GM19240 (cell line): ENCODE data around the gene SIK2.
"Not testable (repeated sequence)": the region's sequence is repeated elsewhere in the genome, so short reads cannot be mapped to it uniquely, and the experiment has no call there.

Experiments
- DNase-seq: peaks from one replicate; pipeline ENCODE4 v3.0.0; 2011; ENCODE audit warnings: low spot score; ENCODE audit not compliant: insufficient read length

SIK2 gene

DNA sequence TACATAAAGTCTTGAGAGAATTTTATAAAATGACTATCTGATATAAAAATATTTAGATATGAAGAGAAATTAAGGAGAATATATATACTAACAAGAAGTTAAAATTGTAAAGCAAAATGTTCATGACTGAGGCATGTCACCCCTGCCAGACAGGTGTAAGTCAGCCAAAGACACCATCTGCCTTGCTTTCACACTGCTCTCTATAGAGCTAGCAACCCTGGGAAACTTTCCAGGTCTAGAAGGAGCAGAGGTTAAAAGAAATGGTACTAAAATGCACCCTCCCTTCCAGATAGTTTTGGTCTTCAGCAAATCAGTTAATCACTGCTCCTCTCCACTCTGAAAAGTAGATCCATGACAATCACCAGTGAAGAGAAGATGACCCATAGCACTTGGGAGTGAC, 147.4 kb downstream of the SIK2 start:
- no peak for DNase-seq

DNA sequence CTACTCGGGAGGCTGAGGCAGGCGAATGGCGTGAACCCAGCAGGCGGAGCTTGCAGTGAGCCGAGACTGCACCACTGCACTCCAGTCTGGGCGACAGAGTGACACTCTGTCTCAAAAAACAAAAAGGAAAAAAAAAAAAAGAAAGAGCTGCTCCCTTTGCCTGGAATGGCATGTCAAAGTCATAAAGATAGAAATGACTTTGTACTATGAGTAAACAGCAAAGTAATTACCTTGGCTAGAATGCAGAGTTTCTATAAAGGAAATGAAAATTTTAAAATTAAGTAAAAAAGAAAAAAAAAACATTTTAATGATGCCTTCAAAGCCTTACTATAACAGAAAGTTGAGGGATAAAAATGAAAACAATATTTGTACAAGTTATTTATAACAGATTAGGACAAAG, 153.8 kb downstream of the SIK2 start:
- DNase-seq: no peak

DNA sequence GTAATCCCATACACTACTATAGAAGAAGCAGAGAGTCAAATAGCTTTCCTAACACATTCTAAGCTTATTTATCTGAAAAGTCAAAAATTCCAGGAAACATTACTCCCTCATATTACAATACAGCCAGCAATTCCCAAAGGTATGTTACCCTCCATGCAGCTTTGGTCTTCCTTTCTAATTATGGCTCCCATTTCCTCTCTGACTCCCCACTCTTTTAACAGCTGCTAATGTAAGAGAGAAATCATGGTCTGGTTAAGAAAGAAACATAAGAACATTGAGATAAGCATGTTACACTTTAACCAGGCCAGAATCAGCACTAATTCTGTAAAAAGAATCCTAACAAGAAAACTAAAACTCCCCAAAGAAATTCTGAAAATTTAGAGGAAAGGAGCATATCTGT, 157.1 kb downstream of the SIK2 start:
- DNase-seq: no peak

DNA sequence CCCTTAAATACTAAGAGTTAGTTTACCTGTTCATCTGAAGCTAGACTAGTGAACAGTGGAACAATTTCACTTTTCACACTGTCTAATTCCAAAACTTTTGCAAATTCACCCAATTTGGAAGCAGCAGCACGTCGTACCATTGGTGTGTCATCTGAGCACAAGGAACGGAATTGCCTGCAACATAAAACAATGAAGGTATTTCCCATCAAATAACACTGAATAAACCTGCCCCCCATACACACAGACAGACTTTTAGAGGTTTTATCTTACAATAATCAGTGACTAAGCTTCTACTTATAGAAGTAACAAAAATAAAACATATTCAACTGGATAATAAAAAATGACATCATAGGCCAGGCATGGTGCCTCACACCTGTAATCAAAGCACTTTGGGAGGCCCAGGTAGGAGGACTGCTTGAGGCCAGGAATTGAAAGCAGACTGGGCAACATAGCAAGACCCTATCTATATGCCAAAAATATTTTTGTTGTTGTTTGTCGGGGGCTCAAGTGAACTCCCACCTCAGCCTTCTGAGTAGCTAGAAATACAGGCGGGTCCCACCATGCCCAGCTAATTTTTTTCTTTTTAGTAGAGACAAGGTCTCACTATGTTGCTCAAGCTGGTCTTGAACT, 157.6 kb downstream of the SIK2 start:
- DNase-seq: no peak

DNA sequence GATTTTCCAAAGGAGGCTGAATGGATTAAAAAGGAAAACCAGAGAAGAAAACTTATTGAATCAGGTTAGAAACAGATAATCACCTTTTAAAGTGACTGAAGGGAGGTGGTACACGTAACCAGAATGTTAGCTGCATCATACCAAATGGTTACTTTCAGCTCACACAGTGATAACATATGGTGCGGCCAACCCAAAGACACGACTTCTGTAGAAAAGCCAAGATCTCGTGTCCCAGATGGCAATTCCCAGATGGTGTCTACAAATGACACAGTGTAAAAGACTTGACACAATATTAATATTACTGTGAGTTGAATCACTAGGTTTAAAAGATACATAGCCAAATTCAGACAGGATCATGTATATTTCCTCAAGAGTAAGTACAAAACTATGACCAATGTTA, 158.8 kb downstream of the SIK2 start:
- no peak for DNase-seq

DNA sequence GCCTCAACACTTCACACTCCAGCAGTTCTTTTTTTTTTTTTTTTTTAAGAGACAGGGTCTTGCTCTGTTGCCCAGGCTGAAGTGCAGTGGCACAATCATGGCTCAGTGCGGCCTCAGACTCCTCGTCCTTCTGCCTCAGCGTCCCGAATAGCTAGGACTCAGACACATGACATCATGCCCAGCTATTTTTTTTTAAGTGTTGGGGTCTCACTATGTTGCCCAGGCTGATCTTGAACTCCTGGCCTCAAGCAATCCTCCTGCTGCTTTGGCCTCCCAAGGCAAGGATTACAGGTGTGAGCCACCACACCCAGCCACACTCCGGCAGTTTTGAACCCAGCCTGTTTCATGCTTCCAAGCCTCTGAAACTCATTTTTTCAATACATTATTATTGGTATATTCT, 160.3 kb downstream of the SIK2 start:
- DNase-seq: no peak

DNA sequence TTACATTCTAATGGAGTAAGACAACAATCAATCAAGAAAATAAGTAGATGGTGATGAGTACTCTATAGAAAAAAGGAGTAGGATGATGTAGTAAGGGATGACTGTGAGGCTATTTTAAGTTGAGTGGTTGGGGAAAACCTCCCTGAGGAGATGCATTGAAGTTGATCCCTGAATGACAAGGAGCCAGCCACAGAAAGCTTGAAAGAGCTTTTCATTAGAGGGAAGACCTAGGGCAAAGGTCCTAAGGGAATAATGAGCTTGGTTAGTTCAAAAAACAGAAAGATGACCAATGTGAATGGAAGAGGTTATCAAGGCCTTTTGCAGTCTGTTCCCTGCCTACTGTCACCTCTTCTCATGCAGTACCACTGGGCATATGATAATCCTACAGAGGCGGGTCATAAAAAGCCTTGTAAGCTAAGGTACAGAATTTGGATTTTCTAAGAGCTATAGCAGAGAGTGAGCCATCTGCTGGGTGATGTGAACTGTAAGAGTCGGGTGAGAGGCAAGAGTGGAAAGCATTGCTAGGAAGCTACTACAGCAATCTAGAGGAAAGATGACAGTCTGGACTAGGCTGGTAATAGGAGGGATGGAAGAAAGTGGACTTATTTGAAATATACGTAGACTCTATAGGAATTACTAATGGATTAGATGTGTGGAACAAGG, 160.9 kb downstream of the SIK2 start:
- no peak for DNase-seq

DNA sequence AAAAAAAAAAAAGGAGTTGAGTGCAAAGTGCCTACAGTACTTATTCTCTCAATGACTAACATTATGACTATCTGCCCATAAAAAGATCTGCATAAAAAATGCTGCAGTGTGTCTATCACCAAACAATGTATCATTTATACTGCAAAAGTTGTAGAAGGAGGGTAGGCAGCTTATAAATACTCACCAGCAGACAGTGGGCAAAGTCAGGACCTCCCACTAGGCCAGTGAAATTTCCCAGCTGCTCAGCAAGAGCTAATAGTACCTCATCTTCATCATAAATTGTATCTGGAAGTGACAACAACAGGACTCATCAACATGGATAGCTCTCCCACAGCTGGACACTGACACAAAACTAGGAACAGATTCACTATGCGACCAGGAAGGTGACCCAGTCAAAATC, 162.4 kb downstream of the SIK2 start:
- DNase-seq: no peak

DNA sequence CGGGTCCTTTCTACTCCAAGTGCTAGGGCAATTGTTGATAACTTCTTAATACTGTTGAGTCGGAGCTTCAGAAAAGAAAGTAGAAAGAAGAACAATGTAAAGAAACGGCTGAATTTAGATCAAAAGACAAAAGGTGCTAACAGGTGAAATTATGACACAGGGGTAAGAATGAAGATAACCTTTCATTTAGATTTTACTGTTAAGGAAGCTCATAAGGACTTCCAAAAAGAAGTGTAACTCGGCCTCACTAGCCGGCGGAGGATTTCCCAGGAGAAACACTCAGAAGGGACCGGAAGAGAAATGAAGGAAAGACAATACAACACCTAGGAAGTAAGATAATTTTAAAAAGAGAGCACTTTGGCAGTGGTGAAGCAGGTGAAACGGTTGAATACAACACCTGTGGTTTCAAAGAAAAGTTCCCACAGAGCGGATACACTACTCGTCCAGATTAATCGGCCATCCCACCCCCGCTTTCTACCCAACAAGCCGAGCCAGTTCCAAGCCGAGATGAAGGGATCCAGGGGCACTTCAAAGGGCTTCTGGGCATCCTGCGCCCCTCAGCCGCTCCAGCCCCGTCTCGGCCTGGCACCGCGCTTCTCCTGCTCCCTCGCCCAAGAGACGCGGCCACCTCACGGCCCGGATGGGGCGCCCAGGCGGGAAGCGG, 163.2 kb downstream of the SIK2 start:
- DNase-seq: no peak

DNA sequence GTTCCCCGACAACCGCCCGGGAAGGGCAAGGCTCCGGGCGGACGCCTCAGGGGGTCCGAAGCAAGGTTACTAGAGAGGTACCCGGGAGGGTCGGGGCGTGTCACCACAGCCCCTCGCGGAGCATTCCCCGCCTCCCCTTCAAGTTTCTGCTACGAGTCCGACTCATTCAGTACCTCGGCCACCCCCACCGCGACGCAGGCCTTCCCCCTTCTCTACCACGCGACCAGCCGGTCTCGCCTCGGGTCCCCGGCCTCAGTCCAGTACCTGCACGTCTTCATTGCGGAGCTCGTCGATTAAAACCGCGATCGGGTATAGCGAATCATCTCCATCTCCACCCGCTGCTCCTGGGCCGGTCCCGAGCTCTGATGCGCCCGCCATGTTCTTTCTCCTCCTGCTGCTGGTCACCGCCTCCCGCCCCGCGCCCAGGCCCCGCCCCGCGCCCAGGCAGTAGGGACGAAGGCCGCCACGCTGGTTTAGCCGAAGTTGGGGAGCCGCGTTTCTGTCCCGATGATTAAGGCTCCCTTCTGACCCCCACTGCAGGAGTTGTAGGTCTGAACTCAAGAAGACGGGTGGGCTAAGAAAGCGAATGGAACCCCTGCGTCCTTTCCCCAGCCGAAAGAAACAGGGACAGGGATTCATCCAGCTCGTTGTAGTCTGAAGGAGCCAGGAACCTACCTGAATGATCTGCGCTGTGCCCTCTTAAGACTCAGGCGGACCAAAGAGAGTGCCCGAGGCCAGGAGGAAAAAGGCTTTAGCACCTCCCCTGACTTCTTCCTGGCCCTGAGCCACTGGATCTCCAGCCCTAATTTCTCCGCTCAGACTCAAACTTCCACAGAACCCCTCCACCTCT, 164.0 kb downstream of the SIK2 start, which contains the start of gene PPP2R1B:
Gene PPP2R1B (minus strand): TSS at position 406 of the 850 bp plus-strand sequence. CDS start 28 bp downstream, at position 378.
- DNase-seq: peak; percentile 95

DNA sequence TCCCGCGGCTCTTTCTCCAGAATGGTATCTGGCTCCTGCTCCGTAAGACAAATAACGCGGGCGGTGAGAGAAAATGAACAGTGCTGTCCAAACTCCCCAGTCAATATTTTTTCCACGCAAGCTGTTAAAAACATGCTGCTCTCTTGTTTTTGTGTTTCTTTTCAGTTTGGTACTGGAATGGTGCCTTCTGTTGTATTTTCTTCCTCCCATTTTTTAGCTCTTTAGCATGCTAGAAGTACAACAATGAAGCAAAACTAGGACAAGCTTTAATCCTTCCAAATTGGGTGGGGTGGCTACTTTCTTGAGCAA, 164.5 kb downstream of the SIK2 start:
- no peak for DNase-seq

DNA sequence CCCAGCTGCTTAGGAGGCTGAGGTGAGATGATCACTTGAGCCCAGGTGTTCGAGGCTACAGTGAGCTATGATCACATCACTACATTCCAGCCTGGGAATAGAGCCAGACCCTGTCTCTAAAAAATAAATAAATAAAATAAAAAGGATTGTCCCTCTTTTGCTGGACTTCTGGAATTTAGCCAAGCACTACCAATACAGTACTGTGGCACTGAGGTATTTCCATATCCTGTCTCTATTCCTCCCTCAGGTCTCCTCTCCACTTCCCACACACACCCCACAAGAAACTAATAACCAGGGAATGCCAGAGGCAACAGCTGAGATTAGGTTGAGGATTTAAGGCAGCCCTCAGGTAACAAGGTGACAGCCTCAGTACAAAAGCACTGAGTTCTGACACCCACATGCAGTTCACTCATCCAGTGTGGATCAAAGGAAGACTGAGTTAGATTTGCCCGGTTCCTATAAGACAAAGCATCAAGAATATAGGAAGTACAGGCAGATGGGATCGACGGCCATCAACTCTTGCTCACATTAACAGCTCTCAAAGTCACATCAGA, 168.4 kb downstream of the SIK2 start:
- DNase-seq: no peak

DNA sequence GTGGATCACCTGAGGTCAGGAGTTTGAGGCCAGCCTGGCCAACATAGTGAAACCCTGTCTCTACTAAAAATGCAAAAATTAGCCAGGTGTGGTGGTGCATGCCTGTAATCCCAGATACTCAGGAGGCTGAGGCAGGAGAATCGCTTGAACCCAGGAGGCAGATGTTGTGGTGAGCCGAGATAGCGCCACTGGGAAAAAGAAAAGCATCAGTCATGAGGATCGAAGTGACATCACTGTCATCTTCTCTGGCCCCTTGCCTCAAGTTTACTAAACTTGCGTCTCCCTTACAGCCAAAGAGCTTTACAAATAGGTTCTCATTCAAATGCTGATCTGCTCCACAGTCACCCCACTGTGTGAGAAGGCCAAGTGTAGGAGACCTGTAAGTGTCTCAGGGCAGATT, 169.0 kb downstream of the SIK2 start:
- not testable (repeated sequence) for DNase-seq

DNA sequence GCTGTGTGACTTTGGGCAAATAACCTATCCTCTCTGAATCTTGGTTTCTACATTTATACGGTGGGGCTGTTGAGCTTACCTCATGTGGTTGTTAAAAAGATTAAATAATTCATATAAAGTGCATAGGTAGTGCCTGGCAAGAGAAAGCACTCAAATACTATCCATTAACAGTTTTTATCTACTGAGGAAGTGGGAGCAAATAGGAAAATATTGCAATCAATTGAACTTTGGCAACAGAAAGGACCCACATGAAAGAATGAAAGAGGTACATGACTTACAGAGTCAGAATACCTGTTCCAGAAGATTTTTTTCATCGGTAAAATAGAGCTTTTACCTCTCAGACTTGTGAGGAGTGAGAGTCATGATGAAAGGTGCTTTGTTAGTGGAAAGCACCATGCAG, 170.3 kb downstream of the SIK2 start:
- no peak for DNase-seq

DNA sequence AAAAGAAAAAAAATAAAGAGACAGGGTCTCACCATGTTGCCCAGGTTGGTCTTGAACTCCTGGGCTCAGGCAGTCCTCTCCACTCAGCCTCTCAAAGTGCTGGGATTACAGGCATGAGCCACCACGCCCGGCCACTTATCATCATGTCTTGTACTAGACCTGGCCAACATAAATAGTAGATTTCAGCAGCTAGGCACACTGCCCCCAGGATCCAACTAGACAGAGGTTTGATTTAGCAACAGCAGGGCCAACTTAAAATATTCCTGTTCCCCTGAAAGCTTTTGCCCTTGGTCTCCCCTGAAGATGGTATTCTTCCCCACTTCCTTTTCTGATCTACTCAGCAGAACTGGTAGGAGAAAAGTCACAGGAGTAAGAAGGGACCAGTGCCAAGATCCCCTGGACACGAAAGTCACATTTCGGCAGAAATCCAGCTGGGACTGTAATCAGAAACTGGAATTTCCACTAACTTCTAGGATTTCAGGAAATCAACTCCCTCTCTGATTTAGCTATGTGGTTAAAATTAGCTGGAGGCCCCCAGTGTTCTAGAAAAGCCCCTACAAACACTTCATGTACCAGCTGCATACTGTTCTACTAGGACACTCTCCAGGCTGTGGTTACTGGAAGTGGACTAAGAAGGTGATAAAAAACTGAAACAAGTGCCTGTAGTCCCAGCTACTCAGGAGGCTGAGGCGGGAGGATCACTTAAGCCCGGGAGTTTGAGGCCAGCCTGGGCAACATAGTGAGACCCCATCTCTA, 172.9 kb downstream of the SIK2 start:
- DNase-seq: no peak

DNA sequence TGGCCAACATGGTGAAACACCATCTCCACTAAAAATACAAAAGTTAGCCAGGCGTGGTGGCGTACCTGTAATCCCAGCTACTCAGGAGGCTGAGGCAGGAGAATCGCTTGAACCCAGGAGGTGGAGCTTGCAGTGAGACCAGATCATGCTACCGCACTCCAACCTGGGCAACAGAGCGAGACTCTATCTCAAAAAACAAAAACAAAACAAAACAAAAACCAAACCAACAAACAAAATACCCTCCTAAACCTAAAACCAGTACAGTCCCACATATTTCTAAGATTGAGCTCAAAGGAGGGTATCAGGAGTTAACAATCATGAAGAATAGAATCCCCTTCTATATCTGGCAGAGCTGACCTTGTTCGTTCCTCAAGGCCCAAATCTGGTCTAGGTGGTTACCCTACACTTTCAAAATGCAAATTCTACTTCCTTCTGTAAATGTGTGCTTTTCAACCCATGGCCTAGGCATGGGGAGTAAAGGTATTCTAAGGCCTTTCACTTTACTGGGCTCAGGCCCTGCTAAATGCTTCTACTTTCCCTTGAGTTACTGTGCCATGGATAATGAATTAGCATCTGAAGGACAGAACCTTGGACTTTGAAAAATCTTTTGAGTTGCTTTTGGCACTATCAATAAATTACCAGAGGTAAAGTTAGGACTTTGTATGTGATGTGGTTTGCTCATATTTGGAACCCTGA, 174.3 kb downstream of the SIK2 start:
- peak; percentile 46 for DNase-seq

DNA sequence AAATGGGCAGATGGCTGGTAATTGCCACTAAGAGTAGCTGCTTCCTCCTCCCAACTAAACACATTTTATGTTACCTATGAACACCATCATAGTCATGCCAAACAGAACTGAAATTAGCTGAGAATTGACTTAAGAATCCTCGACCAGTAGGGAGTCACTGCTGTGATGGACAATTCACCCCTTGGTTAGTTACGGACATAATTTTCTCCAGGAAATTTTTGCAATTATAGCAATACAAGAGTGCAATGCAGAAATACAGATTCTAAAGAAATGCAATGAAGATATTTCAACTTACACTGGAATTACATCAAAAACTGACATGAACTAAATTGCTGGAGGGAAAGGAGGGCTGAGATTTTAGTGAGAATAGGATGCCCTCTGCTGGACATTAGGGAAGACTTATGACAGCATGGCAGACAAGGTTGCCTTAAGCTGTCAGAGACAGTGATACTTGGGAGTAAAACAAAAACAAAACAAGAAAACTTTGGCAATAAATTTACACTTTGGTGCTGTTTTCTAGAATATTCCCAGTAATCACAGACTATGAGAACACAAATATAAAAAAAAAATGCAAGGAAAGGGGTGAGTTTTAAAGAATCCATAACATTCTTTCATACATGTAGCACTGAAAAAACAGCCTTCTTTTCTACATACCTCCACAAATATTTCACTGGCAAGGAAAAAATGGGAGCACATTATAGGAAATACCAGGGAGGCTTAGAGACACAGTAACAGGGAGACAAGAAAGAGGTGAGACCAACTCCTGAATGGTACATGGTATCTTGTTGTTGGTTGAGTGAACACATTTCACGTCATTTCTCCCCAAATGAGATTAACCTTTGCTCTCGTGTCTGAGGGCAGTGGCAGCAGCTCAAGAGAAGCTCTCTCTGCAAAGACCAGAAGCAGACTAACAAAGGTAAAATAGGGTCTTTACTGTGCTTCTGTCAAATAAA, 175.1 kb downstream of the SIK2 start:
- DNase-seq: peak; percentile 33

DNA sequence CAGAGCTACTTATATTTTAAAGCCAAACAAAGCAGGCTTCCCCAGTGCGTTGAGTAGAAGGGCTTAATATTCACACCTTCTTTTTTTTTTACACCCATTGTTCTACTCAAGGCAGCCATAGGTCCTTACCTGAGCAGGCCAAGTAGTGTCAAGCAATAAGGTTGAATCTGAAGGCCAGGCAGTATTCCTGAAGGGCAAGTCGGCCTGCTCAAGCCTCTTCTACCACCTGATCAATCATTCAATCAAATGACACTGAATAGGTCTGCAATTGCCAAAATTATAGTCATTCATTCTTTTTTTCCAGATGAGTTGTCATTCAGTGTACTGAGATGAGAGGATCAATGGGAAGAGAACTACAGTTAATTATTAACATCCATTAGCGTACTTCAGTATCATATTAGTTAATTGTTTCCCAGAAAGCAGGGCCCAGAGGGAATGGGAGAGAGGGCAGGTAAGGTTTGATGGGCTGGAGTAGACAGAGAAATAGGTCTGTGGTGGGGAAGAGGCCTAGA, 175.9 kb downstream of the SIK2 start:
- DNase-seq: no peak

DNA sequence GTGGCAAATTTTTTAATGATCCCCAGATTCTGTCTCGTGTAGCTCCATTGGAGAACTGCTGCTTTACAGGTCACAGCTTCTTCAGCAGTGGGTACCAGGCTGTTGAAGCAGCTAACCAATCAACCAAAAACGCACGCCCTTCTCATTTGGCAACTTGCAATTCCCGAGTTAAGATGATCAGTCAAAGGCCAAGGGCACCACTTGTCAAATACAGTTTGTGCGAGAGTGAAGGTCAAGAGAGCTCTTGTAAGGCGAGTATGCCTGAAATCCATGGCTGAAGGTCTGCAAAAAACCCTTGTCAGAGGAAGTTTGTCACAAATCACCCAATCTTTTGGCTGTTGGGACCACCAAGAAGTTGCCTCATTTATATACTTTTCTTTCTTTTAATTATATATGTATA, 176.9 kb downstream of the SIK2 start:
- DNase-seq: no peak
